Trophoblast cell (in vitro differentiated cells and primary cell): ENCODE measurements around the gene DHRSX.
A peak's percentile ranks its signal among the peaks of the same experiment; 100 is the strongest.
"Not testable (repeated sequence)": the region's sequence is repeated elsewhere in the genome, so short reads cannot be mapped to it uniquely, and the experiment has no call there.

Source experiments
- DNase-seq, 2 donors: peaks; one replicate each; pipeline ENCODE4 v3.0.0-alpha.2; 2016
- H2AFZ ChIP-seq: 2 replicates; pipeline ENCODE4 v1.6.1; 2013; ENCODE audit warnings: low read length, moderate library complexity, mild to moderate bottlenecking; ENCODE audit not compliant: insufficient read depth, poor library complexity
- H2AK5ac ChIP-seq: 2 replicates; pipeline ENCODE4 v1.6.1; 2013; ENCODE audit warnings: mild to moderate bottlenecking, low read length
- H2BK120ac ChIP-seq: 2 replicates; pipeline ENCODE4 v1.6.1; 2013; ENCODE audit warnings: low read length, mild to moderate bottlenecking, moderate library complexity; ENCODE audit not compliant: insufficient read depth, poor library complexity
- H2BK12ac ChIP-seq: 2 replicates; pipeline ENCODE4 v1.6.1; 2013; ENCODE audit warnings: mild to moderate bottlenecking, low read length, moderate library complexity
- H2BK5ac ChIP-seq: 2 replicates; pipeline ENCODE4 v1.6.1; 2013; ENCODE audit warnings: low read length, low read depth, moderate library complexity, mild to moderate bottlenecking; ENCODE audit not compliant: poor library complexity
- H3K14ac ChIP-seq: 2 replicates; pipeline ENCODE4 v1.6.1; 2013; ENCODE audit warnings: mild to moderate bottlenecking, low read length
- H3K18ac ChIP-seq: 2 replicates; pipeline ENCODE4 v1.6.1; 2013; ENCODE audit warnings: mild to moderate bottlenecking, low read length
- H3K23ac ChIP-seq: 2 replicates; pipeline ENCODE4 v1.6.1; 2013; ENCODE audit warnings: low read length
- H3K27ac ChIP-seq: 2 replicates; pipeline ENCODE4 v1.5.1; 2013; ENCODE audit warnings: low read depth, mild to moderate bottlenecking, inconsistent platforms, low read length, moderate library complexity
- H3K27me3 ChIP-seq: 2 replicates; pipeline ENCODE4 v1.6.1; 2013; ENCODE audit warnings: inconsistent platforms, mild to moderate bottlenecking, low read length, moderate library complexity; ENCODE audit not compliant: insufficient read depth
- H3K36me3 ChIP-seq, 2 experiments: 1 replicate in 1 of 2; 2 replicates in 1 of 2; pipeline ENCODE4 v1.6.1; 2013; ENCODE audit warnings: low read length in 2 of 2, mild to moderate bottlenecking in 2 of 2, moderate library complexity in 1 of 2; ENCODE audit not compliant: insufficient read depth in 2 of 2, control insufficient read depth in 1 of 2
- H3K4ac ChIP-seq: 2 replicates; pipeline ENCODE4 v1.6.1; 2013; ENCODE audit warnings: low read depth, mild to moderate bottlenecking, low read length, moderate library complexity
- H3K4me1 ChIP-seq, 2 experiments: 1 replicate in 1 of 2; 2 replicates in 1 of 2; pipeline ENCODE4 v1.6.1; 2013; ENCODE audit warnings: low read length in 2 of 2, mild to moderate bottlenecking in 2 of 2, moderate library complexity in 1 of 2; ENCODE audit not compliant: insufficient read depth in 2 of 2, control insufficient read depth in 1 of 2
- H3K4me2 ChIP-seq: 2 replicates; pipeline ENCODE4 v1.6.1; 2013; ENCODE audit warnings: inconsistent platforms, mild to moderate bottlenecking, low read length, moderate library complexity
- H3K4me3 ChIP-seq: 2 replicates; pipeline ENCODE4 v1.5.1; 2013; ENCODE audit warnings: mild to moderate bottlenecking, low read depth, low read length, inconsistent platforms
- H3K79me1 ChIP-seq: one replicate; pipeline ENCODE4 v1.6.1; 2013; ENCODE audit warnings: low read length
- H3K79me2 ChIP-seq: 2 replicates; pipeline ENCODE4 v1.6.1; 2013; ENCODE audit warnings: low read length, mild to moderate bottlenecking; ENCODE audit not compliant: control insufficient read depth, insufficient read depth, poor library complexity
- H3K9ac ChIP-seq: 2 replicates; pipeline ENCODE4 v1.6.1; 2013; ENCODE audit warnings: mild to moderate bottlenecking, low read length
- H3K9me3 ChIP-seq: 2 replicates; pipeline ENCODE4 v1.6.1; 2013; ENCODE audit warnings: low read depth, mild to moderate bottlenecking, control low read depth, inconsistent platforms, low read length; ENCODE audit not compliant: insufficient read depth
- H4K12ac ChIP-seq: 2 replicates; pipeline ENCODE4 v1.6.1; 2013; ENCODE audit warnings: low read depth, mild to moderate bottlenecking, low read length, moderate library complexity
- H4K8ac ChIP-seq: 2 replicates; pipeline ENCODE4 v1.6.1; 2013; ENCODE audit warnings: low read depth, mild to moderate bottlenecking, low read length, moderate library complexity
- H4K91ac ChIP-seq: one replicate; pipeline ENCODE4 v1.6.1; 2013; ENCODE audit warnings: low read depth, mild to moderate bottlenecking, low read length, moderate library complexity
- WGBS: extraction: QIAGEN DNeasy Blood & Tissue Kit; methylation state at CpG from one replicate; pipeline ENCODE4 v1.1.7; 2013; ENCODE audit warnings: missing lambda C conversion rate; ENCODE audit not compliant: insufficient read length, insufficient coverage; ENCODE audit errors: extremely low coverage; 5-methylcytosine and 5-hydroxymethylcytosine counted together

The DHRSX gene

DNA sequence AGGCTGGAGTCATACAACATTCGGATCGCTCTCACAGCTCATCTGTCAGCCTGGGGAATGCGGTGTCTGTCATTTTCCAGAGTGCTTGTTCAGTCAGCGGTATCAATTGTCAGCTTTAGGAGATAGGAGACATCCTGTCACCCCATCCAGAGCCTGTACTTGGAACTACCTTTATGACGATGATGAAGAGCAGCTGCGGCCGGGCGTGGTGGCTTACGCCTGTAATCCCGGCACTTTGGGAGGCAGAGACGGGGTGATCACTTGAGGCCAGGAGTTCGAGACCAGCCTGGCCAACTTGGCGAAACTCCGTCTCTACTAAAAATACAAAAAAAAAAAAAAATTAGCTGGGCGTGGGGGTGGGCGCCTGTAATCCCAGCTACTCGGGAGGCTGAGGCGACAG is 289.1 kb downstream of the DHRSX start:
- H3K9me3 ChIP-seq, H3K14ac ChIP-seq, H3K4me3 ChIP-seq, H2AK5ac ChIP-seq, H3K9ac ChIP-seq, H3K4me1 ChIP-seq, H3K36me3 ChIP-seq, H2AFZ ChIP-seq, H4K8ac ChIP-seq, H3K27me3 ChIP-seq, H3K27ac ChIP-seq, H3K18ac ChIP-seq, H2BK12ac ChIP-seq, H2BK120ac ChIP-seq, H3K79me2 ChIP-seq, H3K4me2 ChIP-seq, H4K91ac ChIP-seq, H3K4ac ChIP-seq, DNase-seq, H3K79me1 ChIP-seq, H4K12ac ChIP-seq, H3K23ac ChIP-seq, H2BK5ac ChIP-seq: not testable (repeated sequence)
- no CpG with 5 or more reads among the region's 18 CpGs for WGBS

DNA sequence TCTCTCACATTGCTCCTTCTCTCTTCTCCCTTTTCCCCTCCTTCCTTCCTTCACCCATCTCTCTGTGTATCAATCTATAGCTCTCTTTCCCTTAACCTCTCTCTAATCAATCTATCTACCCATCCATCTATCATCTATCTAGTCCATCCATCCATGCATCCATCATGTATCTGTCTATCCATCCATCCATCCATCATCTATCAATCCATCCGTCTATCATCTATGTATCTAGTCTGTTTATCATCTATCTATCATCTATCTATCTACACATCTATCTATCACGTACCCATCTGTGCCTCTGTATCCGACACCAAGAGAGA is 307.5 kb downstream of the DHRSX start:
- no CpG with 5 or more reads among the region's 3 CpGs for WGBS
- Histone ChIP-seq H3K4me1 (peaks cover 0 to 7% of the 10 kb centered on the region in 2 experiments), H3K23ac (no peak overlapping the region), H3K18ac (no peak overlapping the region), H4K8ac (no peak overlapping the region), H4K12ac (no peak overlapping the region), H2AFZ (no peak overlapping the region), H2BK5ac (no peak overlapping the region), H3K79me1 (no peaks in the 10 kb centered on the region), H3K14ac (no peak overlapping the region), H2AK5ac (no peak overlapping the region), H3K4me3 (no peak overlapping the region), H2BK12ac (no peak overlapping the region), H3K4ac (no peak overlapping the region), H4K91ac (no peak overlapping the region), H3K27ac (no peak overlapping the region), H3K79me2 (no peaks in the 10 kb centered on the region), H3K27me3 (no peaks in the 10 kb centered on the region), H3K36me3 (no peaks in the 10 kb centered on the region), H3K9me3 (no peaks in the 10 kb centered on the region), H3K4me2 (no peak overlapping the region), H2BK120ac (no peak overlapping the region), H3K9ac (no peak overlapping the region)
- no peak for DNase-seq

GRCh38 chrX:2192584-2193272 is 308.0 kb downstream of the DHRSX start:
- H3K79me2 ChIP-seq = no peaks in the 10 kb centered on the region
- no peak overlapping the region for H2BK12ac ChIP-seq
- no peak overlapping the region for H3K4me3 ChIP-seq
- H3K4ac ChIP-seq = no peak overlapping the region
- H3K23ac ChIP-seq = no peak overlapping the region
- no CpG with 5 or more reads among the region's 12 CpGs for WGBS
- no peak overlapping the region for H4K12ac ChIP-seq
- no peak overlapping the region for H2BK5ac ChIP-seq
- H3K9me3 ChIP-seq = no peaks in the 10 kb centered on the region
- DNase-seq = no peak
- H3K79me1 ChIP-seq = no peaks in the 10 kb centered on the region
- no peak overlapping the region for H2AK5ac ChIP-seq
- H3K27ac ChIP-seq = no peak overlapping the region
- H3K36me3 ChIP-seq = no peaks in the 10 kb centered on the region
- no peak overlapping the region for H4K8ac ChIP-seq
- H3K4me1 ChIP-seq = peaks cover 4 to 11% of the 10 kb centered on the region in 2 experiments
- H2AFZ ChIP-seq = no peak overlapping the region
- H2BK120ac ChIP-seq = no peak overlapping the region
- H3K4me2 ChIP-seq = no peak overlapping the region
- no peak overlapping the region for H3K14ac ChIP-seq
- no peak overlapping the region for H3K18ac ChIP-seq
- no peaks in the 10 kb centered on the region for H3K27me3 ChIP-seq
- no peak overlapping the region for H3K9ac ChIP-seq
- H4K91ac ChIP-seq = no peak overlapping the region

DNA sequence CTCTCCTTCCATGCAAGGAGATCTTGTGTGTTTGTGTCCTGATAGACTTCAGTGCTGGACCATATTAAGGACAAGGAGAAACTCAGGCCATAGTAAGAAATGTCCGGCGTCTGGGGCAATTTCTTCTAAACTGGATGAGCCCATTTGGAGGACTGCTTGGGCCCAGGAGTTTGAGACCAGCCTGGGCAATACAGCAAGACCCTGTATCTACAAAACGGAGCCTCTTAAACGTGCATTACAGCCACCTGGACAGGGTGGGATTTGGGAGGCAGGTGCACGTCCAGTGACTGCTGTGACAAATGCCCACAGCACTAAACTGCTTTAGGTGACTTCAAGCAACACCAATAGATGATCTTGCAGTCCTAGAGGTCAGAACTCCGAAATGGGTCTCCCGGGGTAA is 311.9 kb downstream of the DHRSX start:
- no peak overlapping the region for H4K12ac ChIP-seq
- peaks cover 12% of the 10 kb centered on the region for H3K9me3 ChIP-seq
- no peak overlapping the region for H2AK5ac ChIP-seq
- no peak overlapping the region for H2BK5ac ChIP-seq
- H3K4me2 ChIP-seq = peak overlapping the region; percentile 44
- no peak overlapping the region for H3K4ac ChIP-seq
- H3K79me2 ChIP-seq = no peaks in the 10 kb centered on the region
- H3K4me1 ChIP-seq = peaks cover 4 to 11% of the 10 kb centered on the region in 2 experiments
- no peak overlapping the region for H4K8ac ChIP-seq
- no peak overlapping the region for H2BK12ac ChIP-seq
- no peak overlapping the region for H3K4me3 ChIP-seq
- no peaks in the 10 kb centered on the region for H3K36me3 ChIP-seq
- H2BK120ac ChIP-seq = no peak overlapping the region
- H3K23ac ChIP-seq = no peak overlapping the region
- no peak overlapping the region for H3K18ac ChIP-seq
- H3K9ac ChIP-seq = no peak overlapping the region
- no peak overlapping the region for H3K14ac ChIP-seq
- WGBS = no CpG with 5 or more reads among the region's 7 CpGs
- H3K79me1 ChIP-seq = no peaks in the 10 kb centered on the region
- H4K91ac ChIP-seq = no peak overlapping the region
- H2AFZ ChIP-seq = no peak overlapping the region
- no peak overlapping the region for H3K27ac ChIP-seq
- H3K27me3 ChIP-seq = no peaks in the 10 kb centered on the region
- no peak for DNase-seq
